Raji (cell line): ENCODE results near the gene H2BK1.

Experiments
- POLR2A ChIP-seq: IDR thresholded peaks from 2 replicates; pipeline ENCODE4 v1.6.1; 2011; ENCODE audit warnings: low read depth, low read length, control low read depth; ENCODE audit not compliant: insufficient read depth

The H2BK1 gene

GRCh38 chr7:151248346-151249033 lies 38.2 kb upstream of the H2BK1 start, which contains the start of gene SMARCD3:
Gene SMARCD3, minus strand, starts transcription at chr7:151248694. Its CDS starts 132 bp downstream, at chr7:151248562.
- TF ChIP-seq POLR2A, result no peak

DNA sequence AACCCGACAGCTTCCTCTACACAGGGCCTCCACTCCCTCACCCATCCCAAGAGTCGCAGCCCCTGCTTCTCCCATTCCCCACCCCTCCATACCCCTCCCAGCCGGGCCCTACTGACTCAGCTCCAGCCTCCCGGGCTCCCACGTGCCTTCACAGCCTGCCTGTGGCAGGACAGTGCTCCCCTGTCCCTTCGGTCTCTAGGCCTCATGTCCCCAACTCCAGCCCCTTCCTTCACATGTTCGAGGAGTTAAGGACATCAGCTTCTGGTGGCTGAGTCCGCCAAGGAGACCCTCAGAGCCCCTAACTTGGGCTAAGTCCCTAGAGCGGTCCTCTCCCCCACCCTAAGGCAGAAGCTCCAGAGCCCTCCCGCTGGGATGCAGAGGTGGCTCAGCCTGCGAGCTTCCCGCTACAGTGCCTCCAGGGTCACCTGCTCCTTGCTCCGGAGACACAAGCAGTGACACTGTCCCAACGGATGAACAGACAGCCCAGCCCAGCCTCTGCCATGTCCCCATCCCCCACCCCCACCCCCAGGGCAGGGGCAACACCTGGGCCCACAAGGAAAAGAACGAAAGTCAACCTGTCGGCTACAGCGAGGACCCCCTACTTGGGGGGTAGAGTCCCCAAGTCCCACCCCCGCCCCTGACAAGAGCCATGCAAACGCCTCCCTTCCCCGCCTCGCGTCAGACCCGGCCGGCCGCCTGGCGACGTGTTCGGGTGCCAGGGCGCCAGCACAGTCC lies 37.5 kb upstream of the H2BK1 start:
- TF ChIP-seq POLR2A, result no peak

GRCh38 chr7:151246851-151247580 lies 36.7 kb upstream of the H2BK1 start:
- no peak for TF ChIP-seq POLR2A

DNA sequence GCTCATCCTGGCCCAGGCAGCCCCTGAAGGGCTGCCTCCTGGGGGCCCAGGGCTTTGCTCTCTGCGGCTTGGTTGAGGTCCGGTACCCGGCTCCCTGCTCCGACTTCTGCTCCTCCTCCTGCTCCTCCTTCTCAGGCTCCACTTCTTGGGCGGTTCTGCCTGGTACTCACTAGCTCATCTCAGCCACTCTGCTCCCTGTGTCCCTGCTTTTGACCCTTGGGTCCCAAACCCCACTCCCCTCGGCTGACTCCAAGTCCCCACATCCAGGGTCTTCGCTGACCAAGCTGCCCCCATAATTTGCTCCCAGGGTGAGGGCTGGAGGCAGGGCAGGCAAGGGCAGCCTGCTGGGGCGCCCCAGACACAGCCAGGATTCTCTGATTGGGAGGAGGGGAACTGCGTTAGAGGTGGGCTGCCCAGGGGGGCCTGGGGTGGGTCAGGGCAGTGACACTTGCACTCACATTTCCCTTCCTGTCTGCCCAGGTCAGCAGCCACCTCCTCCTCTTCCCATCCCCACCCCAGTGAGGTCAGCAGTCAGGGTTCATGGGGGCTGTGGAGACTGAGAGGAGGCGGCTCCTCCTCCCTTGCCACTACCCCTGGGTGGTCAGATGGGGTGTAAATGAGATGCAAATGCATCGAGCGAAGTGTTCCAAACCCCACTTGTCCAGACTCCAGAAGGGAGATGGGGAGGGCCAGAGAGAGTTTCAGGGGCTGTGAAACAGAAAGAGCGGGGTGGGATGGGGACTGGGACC lies 36.0 kb upstream of the H2BK1 start:
- no peak for TF ChIP-seq POLR2A

- no peak for TF ChIP-seq POLR2A
These were observed 35.2 kb upstream of the H2BK1 start for GRCh38 chr7:151245360-151246101.

GRCh38 chr7:151244841-151245346 lies 34.6 kb upstream of the H2BK1 start:
- no peak for TF ChIP-seq POLR2A

GRCh38 chr7:151244196-151244840 lies 34.0 kb upstream of the H2BK1 start:
- no peak for TF ChIP-seq POLR2A

DNA sequence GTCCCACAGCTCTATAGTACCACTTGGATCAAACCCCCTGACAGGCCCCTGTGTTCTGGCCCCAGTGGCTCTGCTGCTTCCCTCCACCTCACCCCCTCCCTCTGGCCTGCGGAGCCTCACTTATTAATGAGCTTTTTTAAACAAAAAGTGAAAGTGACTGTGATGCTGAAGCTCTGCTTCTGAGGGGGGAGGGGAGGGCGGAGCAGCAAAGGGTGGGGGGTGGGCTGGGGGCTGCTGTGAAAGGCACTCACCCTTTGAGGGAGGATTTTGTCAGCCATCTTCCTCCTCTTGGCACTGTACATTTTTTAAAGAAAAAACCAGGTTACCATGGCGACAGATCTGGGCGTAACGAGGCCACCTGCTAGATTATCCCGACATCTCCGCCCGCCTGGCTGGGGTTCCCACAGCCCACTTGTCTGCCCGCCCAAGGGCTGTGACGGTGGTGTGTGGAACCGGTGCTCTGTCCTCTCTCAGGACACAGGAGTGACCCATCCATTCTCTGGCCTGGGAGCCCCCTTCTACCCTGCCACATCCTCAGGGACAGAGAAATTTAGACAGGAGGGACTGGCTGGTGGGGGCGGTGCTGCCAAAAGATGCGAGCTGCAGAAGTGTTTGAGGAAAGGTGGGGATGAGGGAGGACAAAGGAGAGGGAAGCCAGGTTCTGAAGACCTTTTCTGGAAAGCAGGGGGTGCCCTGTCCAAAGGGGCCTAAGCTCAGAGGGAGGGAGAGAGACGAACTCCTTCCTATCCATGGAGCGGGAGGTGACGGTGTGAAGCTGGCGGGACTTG lies 33.3 kb upstream of the H2BK1 start:
- TF ChIP-seq POLR2A, result no peak

DNA sequence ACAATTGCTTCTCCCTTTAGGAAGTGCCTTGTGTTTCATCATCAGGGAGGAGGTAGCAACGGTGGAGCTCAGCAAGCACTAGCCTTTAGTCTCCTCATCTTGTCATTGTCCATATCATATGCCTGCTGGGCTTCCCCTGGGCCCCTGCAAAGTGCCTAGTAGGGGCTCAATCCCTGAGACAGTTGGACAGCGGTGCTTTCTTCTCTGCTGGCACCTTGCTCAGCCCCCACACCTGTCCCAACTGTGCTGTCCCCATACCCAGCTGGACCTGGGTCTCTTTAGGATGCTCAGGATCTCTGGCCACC lies 32.7 kb upstream of the H2BK1 start:
- no peak for TF ChIP-seq POLR2A

DNA sequence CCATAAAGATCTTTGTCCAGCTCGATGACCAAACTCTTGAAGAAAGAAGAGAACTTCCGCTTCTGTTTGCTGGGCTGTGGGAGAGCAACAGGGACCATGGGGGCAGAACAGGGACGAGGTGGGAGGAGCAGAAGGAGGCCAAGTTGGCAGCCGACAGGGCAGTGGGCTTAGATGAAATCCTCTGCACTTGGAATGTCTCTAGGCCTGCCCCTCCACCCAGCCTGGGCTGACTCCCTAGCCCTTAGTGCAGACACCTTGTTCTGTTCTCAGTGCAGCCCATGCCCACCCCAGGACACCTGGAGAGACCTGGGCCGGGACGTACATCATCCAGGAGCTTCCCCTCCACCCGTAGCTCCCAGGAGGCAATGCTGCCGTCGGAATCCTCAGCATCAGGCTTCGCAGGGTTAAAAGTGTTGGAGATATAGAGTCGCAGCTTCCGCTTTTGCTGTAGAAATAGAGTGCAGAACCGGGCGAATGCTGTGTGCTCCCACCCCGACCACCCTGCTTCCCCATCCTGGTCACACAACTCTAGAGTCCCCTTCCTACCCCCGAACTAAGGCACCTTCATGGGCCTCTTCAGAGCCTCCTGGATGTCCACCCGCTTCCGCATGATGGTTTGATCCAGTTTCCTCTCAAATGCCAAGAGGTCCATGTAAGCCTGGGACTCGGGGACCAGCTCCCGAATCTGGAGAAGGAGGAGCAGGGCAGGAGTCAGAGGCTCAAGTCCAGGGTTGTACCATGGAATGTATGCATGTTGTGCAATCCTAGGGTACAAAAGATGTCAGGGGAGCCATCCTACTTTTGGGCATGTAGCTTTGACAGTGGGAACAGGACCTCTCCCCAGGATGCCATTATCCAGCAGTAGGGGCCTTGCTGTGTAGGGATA lies 32.1 kb upstream of the H2BK1 start:
- TF ChIP-seq POLR2A, result no peak

DNA sequence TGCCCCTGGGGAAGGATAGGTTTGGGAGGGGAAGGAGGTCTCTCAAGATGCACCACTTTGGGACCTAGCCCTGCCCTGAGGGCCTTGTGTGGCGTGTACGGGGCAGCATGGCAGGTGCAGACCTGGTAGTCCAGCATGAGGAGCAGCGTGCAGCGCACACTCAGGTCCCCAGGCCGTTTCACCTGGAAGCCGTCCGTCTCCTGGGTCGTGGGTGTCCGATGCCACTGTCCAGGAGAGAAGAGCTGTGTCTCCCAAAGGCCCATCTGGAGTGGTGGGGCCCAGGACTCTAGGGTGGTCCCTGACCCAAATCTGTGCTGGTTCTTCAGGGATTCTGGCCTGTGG lies 31.4 kb upstream of the H2BK1 start:
- no peak for TF ChIP-seq POLR2A

DNA sequence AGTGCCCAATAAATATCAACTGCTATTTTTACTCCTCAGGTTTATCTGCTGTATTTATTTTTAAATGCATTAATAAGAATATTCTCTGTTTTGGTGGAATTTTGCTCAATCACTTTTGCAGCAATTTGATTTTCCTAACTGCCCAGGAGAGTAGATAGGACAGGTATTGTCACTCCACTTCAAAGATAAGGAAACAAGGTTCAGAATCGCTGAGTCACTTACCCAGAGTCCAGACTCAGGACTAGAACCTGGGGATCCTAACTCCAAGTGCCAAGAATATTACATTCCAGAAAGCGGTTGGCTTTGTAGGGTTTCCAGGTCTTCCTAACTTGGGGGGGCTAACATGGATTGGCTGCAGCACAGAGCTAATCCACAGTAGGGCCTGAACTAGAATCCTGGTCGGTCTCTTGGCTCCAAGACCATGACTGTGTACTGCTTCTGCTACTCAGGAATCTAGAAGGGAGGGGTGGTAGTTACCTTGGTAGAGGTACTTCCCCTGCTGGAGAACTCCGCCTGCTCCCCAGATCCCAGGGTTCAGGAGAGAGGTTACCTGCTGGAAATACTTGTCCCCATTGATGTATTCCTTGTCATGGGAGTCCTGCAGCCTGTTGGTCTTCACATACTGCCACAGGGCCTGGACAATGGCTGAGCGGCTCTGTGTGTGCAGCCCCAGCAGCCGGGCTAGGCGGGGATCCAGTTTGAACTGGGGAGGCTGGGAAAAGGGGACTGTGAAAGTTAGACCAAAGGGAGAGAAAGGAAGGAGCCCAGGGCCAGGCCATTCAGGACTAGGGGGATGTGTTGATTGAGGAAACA lies 30.9 kb upstream of the H2BK1 start:
- no peak for TF ChIP-seq POLR2A

DNA sequence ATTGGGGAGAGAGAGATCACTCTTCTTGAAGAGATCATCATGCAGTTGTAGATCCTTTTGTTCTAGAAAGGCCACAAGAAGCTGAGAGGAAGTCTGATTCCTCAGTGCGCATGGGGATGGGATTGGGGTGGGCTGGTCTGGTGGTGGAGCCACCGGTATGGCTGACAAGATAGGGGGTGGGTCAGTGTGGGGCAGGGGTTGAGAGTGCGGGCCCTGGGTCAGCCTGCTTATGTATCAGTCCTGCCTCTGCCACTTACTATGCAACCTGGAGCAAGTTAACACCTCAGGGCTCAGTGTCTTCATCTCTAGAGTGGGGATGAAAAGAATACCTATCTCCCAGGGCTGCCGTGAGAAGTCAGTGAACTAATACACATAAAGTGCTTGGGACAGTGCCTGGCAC lies 30.2 kb upstream of the H2BK1 start:
- TF ChIP-seq POLR2A, result no peak
